ENCODE measurements around the gene EFNB2.

Gene EFNB2

DNA sequence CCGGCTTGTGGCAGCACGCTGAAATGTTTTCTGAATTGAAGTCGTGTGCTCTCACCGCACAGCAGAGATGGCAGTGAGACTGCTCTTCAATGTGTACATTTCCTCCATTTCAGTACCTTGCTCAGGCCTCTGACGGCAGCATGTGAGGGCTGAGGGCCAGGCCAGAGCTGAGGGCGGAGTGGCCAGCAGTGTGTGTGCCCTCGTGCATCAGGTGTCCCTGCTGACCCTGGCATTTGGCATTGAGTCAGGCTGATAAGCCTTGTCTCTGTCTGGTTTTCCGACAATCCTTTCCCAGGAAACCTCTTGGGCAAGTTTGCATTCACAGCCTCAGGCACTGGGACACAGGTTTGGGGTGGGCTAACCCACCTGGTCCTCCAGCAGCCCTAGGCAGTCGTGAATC is 62.3 kb downstream of the EFNB2 start:
- in situ Hi-C loops (cut with MboI; ENCODE audit: low pct_unique_long_range_greater_than_20kb, low sequenced_read_pairs, unreplicated experiment), result no loop called here
- no peak for DNase-seq (ENCODE audit: low spot score)
- TF ChIP-seq, protein P1, sequence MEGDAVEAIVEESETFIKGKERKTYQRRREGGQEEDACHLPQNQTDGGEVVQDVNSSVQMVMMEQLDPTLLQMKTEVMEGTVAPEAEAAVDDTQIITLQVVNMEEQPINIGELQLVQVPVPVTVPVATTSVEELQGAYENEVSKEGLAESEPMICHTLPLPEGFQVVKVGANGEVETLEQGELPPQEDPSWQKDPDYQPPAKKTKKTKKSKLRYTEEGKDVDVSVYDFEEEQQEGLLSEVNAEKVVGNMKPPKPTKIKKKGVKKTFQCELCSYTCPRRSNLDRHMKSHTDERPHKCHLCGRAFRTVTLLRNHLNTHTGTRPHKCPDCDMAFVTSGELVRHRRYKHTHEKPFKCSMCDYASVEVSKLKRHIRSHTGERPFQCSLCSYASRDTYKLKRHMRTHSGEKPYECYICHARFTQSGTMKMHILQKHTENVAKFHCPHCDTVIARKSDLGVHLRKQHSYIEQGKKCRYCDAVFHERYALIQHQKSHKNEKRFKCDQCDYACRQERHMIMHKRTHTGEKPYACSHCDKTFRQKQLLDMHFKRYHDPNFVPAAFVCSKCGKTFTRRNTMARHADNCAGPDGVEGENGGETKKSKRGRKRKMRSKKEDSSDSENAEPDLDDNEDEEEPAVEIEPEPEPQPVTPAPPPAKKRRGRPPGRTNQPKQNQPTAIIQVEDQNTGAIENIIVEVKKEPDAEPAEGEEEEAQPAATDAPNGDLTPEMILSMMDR (IDR thresholded peaks at IDR 0.05; ENCODE audit: extremely low read depth, insufficient read depth, missing control alignments), result no peak

DNA sequence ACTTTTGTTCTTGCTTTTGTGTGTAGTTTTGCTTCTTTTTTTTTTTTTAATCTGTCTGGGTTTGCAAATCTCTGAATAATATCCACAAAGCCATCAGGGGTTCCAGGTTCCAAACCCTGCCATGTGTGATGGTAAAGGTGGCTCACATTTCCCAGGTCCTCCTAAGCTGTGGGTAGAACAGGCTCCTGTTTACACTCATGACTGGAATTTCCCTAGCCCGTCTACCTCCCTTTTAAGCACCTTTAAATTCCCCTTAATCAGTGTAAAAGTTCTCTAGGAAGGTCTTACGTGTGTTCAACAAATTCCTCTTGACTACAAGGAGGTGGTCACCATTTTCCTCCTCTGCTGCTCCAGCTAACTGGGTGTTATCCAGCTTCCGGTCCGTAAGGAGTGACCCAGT is 62.8 kb downstream of the EFNB2 start:
- DNase-seq (ENCODE audit: low spot score), result no peak
- in situ Hi-C loops (cut with MboI; ENCODE audit: low pct_unique_long_range_greater_than_20kb, low sequenced_read_pairs, unreplicated experiment), result no loop called here
- TF ChIP-seq, protein P1 (IDR thresholded peaks at IDR 0.05; ENCODE audit: extremely low read depth, insufficient read depth, missing control alignments), result no peak

DNA sequence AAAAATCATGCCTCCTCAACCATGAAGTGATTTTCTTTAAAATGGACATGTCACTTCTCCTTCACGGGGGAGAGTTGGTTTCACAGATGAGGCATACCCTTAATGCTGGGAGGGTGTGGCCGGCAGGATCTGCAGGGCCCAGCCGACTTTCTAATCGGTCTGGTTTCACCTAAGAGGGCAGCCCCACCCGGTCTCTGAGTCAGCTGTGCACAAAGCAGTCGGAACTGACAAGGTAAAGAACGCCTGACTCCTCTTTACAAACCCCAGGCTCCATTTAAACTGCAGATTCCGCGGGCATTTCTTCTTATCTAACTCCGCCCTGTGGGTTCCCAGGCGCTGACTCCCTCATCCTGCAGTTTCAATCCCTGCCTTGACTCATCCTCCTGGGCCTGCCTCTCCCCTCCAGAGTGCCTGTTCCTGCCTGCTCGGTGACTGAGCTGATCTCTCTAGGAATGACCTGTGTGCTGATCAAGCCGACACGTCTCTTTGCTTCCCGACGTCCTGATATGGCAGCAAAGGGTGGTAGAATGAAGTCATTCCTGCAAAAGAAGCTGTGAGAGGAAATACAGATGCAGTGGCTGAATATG is 63.4 kb downstream of the EFNB2 start:
- DNase-seq (ENCODE audit: low spot score), result no peak
- in situ Hi-C loops (cut with MboI; ENCODE audit: low pct_unique_long_range_greater_than_20kb, low sequenced_read_pairs, unreplicated experiment), result no loop called here
- TF ChIP-seq, protein P1 (IDR thresholded peaks at IDR 0.05; ENCODE audit: extremely low read depth, insufficient read depth, missing control alignments), result no peak

DNA sequence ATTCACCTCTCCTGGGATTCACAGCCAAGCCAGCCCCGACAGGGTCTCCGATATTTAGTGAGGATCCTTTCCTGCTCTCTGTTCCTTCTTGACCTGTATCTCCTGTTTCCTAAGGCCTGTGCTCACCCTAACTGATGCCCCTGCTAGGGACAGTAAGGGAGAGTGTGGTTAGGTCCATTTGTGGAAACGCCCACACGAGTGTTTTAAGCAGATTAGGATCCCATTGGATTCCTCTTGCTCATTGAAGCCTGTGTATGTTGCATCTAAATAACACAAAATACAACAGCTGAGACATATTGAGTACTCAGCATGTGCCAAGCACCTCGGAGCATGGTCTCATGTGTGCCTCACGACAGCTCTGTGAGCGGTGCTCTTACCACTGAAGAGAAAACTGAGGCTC is 64.9 kb downstream of the EFNB2 start:
- TF ChIP-seq, protein P1 (IDR thresholded peaks at IDR 0.05; ENCODE audit: extremely low read depth, insufficient read depth, missing control alignments), result no peak
- in situ Hi-C loops (cut with MboI; ENCODE audit: low pct_unique_long_range_greater_than_20kb, low sequenced_read_pairs, unreplicated experiment), result no loop called here

DNA sequence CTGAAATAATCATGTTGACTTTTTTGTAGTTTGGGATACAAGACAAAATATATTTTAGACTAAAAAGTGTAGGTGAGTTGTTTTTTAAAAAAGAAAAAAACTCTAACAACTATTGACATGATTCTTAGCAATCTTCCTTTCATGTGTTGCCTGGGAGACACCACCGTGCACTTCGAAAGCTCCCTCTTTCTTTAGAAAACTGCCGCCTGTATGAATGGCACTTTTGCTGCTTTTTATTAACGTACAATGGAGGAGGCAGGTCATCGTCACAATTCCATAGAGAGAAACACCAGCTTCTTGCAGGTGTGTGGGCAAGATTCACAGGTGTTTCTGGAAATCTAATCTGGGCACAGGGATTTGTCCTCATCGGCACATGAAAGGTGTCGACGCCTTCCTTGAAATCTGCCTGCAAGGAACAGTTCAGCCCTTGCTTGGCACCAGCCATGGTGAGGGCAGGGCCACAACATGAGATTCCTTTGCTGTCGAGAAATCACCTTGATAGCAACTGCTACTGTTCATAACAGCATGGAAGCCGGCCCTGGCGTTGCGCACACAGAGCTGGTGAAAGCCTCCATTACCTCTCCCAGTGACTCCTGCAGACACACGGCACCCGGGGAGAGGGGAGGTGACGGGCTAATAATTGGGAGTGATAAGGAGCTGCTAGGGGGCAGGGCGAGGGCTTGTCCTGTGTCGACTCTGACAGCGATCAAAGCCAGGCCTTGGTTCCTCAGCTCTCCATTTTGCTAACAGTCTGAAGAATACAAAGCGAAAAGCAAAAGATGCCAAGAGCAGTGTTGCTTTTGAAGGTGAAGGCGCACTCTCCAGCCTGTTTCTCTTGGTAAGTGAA is 66.5 kb downstream of the EFNB2 start:
- TF ChIP-seq, protein P1 (IDR thresholded peaks at IDR 0.05; ENCODE audit: extremely low read depth, insufficient read depth, missing control alignments), result no peak
- in situ Hi-C loops (cut with MboI; ENCODE audit: low pct_unique_long_range_greater_than_20kb, low sequenced_read_pairs, unreplicated experiment), result no loop called here
- no peak for DNase-seq (ENCODE audit: low spot score)

More for the DNA sequence above, 64.9 kb downstream of the EFNB2 start:
- no peak for DNase-seq (ENCODE audit: low spot score)

DNA sequence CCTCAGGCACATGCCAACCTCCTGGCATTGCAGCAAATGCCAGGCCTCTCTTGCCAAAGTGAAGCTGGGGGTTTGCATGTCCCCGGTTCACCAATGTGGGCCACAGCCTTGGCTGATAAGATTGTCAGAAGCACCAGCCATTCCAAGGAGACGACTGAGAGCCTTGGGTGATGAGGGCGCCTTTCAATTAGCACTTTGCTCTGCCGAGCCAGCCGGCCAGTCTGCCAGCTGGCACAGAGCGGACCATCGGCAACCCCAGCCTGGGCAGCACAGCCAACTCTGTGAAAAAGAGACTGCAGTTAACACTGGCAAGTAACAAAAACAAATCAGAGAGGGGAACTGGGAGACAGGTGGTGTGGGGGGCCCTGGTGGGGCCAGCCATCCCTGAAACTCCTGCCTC is 67.3 kb downstream of the EFNB2 start:
- no peak for DNase-seq (ENCODE audit: low spot score)
- in situ Hi-C loops (cut with MboI; ENCODE audit: low pct_unique_long_range_greater_than_20kb, low sequenced_read_pairs, unreplicated experiment), result no loop called here
- TF ChIP-seq, protein P1 (IDR thresholded peaks at IDR 0.05; ENCODE audit: extremely low read depth, insufficient read depth, missing control alignments), result no peak

Data from GM13977 (cell line).